ENCODE results near the gene GNPDA1. TPM values are rescaled to one million over a fixed set of nuclear protein-coding genes. Genes with fewer than 3 reads are reported as not detected.

Gene GNPDA1
- total RNA-seq, 1 experiment from 2014 or later = 211 TPM

DNA sequence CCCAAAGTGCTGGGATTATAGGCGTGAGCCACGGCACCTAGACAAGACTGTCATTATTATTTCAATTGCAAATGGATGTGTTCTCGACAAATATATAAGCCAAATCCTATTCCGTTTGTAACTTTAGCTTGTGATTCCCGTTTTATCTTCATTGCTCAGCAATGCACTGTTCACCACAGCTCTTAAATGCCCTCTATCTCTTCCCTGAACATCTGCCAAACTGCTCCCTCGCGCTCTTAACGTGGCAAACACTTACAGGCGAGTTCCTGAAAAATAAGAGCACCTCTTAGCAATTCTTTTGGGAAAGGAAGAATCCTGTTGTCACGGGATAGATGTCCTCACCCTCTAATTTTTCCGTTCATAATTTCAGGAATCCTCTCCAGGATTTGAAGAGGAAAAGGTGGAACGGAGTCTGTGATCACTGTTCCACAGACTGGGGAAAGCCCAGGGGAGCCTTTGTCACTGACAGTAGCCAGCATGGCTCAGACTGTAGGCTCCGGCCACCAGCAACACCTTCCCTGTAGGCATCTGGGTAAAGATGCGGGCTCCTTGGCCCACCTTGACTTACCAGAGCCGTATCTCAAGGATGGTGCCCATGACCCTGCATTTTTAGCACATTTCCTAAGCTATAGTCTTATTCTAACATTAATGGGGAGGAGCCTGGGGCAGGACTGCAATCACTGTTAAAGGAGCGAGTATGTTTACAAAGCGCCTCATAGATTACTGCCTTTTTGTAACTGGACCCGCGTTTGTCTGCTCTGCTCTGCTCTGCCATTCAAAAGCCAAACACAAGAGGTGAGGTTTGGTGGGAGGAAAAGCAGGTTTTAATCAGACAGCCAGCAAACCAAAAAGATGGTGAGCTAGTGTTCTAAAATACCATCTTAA is 20.2 kb upstream of the GNPDA1 start:
- in situ Hi-C loops (cut with HindIII; ENCODE audit: low pct_unique_long_range_greater_than_20kb, low sequenced_read_pairs) = no loop called here
- DNase-seq (ENCODE audit: low read depth, low spot score) = no peak

DNA sequence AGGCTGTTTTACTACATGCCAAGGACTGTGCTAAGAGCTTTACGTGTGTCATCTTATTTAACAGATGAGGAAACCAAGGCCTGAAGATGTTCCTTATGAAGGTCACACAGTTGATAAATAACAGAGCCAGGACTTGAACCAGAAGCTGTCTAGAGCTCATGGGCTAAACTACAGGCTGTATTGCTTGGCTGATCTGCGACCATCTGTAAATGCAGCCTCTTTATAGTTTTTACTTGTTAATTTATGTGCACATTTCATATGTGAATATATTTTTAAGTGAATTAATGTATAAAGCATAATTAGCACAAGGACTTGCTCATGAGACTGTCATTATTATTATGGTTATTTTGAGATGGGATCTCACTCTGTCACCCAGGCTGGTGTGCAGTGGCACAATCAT is 19.3 kb upstream of the GNPDA1 start:
- in situ Hi-C loops (cut with HindIII; ENCODE audit: low pct_unique_long_range_greater_than_20kb, low sequenced_read_pairs) = no loop called here
- no peak for DNase-seq (ENCODE audit: low read depth, low spot score)

DNA sequence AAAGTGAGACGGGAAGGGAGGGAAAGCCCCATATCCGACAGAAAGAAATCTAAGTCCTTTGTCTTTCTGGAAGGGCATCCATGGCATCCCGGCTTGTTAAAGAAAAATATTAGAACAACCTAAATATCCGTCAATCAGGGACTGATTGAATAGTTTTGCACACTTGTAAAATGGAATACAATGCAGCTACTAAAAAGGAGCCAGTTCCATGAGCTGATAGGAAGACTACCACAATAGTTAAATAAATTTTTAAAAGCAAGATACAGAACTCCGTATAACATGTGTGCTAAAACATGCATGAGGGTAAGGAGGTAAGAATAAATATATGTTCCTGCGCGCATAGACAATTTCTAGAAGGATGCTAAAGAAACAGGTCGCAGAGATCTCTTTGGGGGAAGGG is 12.8 kb upstream of the GNPDA1 start:
- in situ Hi-C loops (cut with HindIII; ENCODE audit: low pct_unique_long_range_greater_than_20kb, low sequenced_read_pairs) = no loop called here
- no peak for DNase-seq (ENCODE audit: low read depth, low spot score)

DNA sequence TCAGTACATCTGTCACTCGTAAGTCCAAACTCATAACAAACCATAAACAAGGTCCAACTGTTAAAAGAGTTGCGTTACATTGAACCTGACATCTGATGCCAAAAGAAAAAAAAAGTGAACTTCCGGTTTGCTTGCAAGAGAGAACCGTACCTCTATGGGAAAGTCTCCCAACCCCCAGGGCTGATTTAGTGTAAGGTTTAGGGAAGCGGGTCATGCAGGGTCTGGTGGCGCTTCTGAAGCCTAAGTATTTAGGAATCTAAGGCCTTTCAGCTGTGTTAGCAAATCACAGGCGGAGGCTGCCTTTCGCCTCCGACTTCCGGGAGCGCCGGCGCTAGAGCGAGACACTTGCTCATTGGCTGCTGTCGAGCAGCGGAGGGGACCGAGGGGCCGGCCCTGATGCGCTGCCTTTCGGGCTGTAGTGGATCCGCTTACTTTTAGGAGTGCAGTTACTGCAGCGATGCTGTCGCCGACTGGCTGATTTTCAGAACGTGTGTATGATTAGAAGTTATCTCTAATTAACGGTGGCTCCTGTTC is 12.0 kb upstream of the GNPDA1 start:
- in situ Hi-C loops (cut with HindIII; ENCODE audit: low pct_unique_long_range_greater_than_20kb, low sequenced_read_pairs) = loop anchor here (25.0 kb wide), 1 partner anchor 112 kb away; no protein-coding TSS in a partner anchor
- DNase-seq (ENCODE audit: low read depth, low spot score) = peak; percentile 94

DNA sequence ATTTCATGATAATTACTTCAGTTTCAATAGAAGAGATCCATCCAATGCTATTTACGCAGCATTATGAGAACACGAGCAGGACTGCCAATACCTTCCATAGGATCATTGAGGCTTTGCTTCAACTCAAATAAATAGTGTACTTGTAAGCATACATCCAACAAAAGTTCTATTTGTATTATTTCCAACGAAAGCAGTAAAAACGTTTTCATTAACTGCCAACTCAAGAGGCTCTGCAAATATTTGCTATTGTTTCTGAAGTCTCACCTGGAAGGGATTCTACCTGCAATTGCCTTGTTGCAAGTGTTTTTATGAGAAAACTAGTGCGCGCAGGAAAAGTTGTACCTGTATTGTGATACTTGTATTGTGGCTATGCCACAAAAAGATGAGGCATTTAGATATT is 11.0 kb upstream of the GNPDA1 start:
- in situ Hi-C loops (cut with HindIII; ENCODE audit: low pct_unique_long_range_greater_than_20kb, low sequenced_read_pairs) = loop anchor here (25.0 kb wide), 1 partner anchor 113 kb away; no protein-coding TSS in a partner anchor
- no peak for DNase-seq (ENCODE audit: low read depth, low spot score)

DNA sequence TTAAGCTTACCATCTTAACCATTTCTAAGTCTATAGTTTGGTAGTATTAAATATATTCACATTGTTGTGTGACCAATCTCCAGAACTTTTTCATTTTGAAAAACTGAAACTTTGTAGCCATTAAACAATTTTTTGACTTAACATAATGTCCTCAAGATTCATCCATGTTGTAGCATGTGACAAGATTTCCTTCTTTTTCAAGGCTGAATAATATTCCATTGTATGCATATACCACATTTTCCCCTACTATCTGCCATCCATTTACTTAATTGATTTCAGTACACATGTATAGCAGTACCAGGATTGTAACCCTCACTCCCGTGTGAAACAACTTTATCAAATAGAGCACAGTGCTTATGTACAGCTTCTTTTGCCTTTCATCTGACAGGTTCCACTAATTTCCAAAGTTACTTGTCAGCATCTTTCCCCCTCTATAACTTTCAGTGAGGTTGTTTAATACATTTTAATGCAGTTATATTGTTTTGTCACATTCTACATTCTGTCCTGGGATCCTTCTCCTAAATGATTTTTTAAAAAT is 7.4 kb upstream of the GNPDA1 start:
- in situ Hi-C loops (cut with HindIII; ENCODE audit: low pct_unique_long_range_greater_than_20kb, low sequenced_read_pairs) = loop anchor here (25.0 kb wide), 1 partner anchor 117 kb away; no protein-coding TSS in a partner anchor
- DNase-seq (ENCODE audit: low read depth, low spot score) = no peak

DNA sequence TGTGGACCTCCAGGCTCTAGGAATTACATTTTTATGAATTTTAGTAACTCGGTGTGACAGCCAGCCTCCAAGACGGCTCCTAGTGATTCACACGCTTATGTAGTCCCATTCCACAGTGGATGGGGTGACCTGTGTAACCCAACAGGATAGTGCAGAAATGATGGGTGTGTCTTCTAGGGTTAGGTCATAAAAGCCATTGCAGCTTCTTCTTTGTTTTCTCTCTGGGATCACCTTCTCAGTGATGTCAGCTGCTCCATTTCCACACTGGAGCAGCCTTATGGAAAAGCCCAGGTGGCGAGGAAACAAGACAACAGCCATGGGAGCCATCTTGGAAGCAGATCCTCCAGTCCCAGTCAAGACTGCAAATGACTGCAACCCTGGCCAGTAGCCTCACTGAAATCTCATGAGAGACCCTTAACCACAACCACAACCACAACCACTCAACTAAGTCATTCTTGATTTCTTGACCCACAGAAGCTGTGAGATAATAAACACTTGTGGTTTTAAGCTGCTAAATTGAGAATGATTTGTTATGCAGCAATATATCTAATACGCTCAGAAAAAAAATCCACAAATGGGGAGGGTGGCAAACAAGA is 5.1 kb upstream of the GNPDA1 start:
- in situ Hi-C loops (cut with HindIII; ENCODE audit: low pct_unique_long_range_greater_than_20kb, low sequenced_read_pairs) = loop anchor here (25.0 kb wide), 1 partner anchor 119 kb away; no protein-coding TSS in a partner anchor
- DNase-seq (ENCODE audit: low read depth, low spot score) = no peak

DNA sequence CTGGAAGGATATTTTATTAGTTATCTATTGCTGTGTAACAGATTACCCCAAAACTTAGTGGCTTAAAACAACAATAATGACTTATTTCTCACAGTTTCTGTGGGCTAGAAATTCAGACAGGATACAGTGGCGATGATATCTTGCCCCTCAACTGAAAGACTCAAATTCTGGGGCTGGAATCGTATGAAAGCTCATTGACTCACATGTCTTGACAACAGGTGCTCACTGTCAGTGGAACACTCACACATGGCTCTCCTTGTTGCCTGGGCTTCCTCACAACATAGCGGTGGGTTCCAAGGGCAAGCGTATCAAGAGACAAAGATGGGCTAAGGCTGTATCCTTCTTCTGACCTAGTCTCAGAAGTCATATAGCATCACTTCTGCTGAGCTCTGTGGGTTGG is 3.7 kb upstream of the GNPDA1 start:
- in situ Hi-C loops (cut with HindIII; ENCODE audit: low pct_unique_long_range_greater_than_20kb, low sequenced_read_pairs) = loop anchor here (25.0 kb wide), 1 partner anchor 121 kb away; no protein-coding TSS in a partner anchor
- no peak for DNase-seq (ENCODE audit: low read depth, low spot score)

DNA sequence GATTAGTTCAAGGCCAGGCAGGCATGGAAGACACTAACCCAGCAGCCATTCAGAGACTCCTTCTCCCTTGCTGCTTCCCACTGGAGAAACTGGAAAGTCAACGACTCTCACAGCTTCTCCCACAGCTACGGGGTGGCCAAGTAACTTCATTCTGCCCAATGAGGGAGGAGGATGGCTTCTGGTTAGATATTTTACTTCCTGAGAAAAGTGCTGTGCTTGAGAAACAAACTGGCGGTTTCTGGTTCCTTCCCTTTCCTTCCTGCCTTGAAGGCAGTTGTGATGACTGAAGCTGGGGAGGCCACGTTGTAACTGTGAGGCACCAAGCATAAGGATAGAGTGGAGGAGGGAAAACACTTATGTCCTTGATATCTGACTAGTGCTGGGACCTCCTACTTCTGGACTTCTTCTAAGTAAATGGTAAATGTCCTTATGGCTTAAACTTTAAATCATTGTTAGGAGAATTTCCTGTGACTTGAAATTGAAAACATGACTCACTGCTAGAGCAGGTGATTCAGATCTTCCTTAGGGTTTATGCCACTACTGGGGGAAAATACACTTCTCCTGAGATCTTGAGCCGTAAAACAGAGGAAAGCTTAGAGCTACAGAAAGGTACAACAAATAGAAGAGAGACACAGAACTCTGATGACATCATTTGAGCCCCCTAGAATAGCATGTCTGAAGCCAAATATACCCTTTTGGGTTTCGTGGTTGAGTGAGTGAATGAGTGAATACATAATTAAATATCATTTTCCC is 3.1 kb upstream of the GNPDA1 start:
- no peak for DNase-seq (ENCODE audit: low read depth, low spot score)
- in situ Hi-C loops (cut with HindIII; ENCODE audit: low pct_unique_long_range_greater_than_20kb, low sequenced_read_pairs) = loop anchor here (25.0 kb wide), 1 partner anchor 121 kb away; no protein-coding TSS in a partner anchor

DNA sequence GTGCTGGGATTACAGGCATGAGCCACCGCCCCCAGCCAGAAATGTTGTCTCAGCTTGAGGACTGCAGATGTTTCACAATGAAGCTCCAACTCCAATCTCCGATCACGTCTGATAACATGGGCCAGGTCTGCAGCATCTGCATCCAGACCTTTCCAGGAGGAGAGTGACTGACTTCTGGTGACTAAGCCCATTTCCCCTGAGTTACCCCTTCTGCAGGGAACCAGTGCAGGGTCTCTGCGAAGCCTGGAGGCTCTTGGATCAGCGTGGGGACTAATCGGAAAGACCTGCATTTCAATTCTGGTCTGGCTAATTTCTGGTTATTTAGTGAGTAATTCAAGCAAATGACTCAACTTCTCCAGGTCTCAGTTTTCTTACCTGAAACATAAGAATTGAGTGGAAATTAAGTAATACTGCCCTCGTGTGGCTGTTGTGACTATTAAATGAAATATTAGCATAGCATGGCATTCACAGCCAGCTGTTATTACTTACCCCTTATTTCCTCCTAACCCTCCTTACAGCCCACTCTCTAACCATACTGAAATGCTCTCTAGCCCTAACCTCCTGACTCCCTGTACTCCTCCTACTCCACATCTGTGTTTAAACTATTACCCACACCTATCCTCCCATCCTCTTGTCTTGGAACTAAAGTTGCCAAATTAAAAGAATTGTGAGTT is 2.2 kb upstream of the GNPDA1 start:
- DNase-seq (ENCODE audit: low read depth, low spot score) = peak; percentile 63
- in situ Hi-C loops (cut with HindIII; ENCODE audit: low pct_unique_long_range_greater_than_20kb, low sequenced_read_pairs) = loop anchor here (25.0 kb wide), 1 partner anchor 122 kb away; no protein-coding TSS in a partner anchor

DNA sequence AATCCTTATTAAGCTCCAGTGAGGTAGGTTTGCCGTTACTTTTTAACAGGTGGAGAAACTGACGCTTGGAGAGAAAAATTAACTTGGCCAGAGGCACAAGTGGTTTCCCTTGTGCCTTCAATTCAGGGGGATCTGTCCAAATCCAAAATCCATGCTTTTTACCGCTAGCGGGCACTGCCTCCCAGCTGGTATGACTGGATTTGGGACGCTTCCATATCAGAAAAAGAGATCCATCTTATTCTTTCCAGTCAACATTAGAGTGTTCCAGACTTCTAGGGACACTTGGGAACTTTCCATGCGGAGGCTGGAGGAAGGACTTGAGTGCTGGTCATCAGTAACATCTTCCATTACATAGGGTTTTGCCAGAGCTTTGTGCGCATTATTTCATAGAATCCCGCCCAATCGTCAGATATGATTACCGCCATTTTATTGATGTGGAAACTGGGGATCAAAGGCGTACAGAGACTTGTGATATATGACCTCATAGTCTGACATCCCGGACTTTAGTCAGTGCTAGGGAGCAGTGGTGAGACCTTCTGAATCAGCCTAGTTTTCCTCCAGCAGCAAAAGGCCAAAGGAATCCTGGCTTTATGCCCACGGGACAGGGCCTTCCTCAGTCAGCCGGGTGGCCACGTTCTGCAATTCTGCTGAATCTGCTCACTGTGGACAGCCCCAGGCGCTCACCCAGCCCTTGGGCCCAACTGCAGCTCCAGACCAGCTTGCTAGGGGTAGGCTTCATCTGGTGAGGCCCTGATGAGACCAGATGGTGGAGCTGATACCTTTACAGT is 1.1 kb upstream of the GNPDA1 start:
- peak; percentile 62 for DNase-seq (ENCODE audit: low read depth, low spot score)
- in situ Hi-C loops (cut with HindIII; ENCODE audit: low pct_unique_long_range_greater_than_20kb, low sequenced_read_pairs) = loop anchor here (25.0 kb wide), 1 partner anchor 123 kb away; no protein-coding TSS in a partner anchor

DNA sequence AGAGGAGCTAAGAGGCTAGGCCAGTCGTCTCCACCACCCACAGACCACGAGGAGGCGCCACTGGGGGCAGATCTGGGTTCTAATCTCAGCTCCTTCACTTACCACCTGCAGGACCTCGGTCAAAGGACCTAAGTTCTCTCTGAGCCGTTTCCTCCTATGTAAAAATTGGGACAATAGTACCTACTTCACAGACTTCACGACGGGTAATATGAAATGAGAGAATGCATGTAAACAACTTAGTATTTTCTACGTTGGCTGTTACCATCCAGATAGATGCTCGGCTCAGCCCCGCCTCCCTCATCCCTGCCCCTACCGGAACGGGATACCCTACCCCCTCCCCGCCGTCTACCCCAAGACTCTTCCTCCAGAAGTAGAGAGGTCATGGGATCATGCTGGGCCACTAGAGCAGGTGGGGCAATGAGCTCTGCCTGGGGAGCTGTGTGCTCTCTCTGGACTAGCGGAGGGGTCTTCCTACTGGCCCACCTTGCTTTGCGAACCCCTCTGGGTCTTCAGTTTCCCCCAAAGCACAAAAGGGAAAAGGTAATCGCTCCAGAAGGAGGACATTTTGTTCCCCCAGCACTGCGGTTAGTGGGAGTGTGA is 541 bp downstream of the GNPDA1 start:
- in situ Hi-C loops (cut with HindIII; ENCODE audit: low pct_unique_long_range_greater_than_20kb, low sequenced_read_pairs) = loop anchor here (25.0 kb wide), 1 partner anchor 125 kb away; no protein-coding TSS in a partner anchor
- peak; percentile 73 for DNase-seq (ENCODE audit: low read depth, low spot score)

DNA sequence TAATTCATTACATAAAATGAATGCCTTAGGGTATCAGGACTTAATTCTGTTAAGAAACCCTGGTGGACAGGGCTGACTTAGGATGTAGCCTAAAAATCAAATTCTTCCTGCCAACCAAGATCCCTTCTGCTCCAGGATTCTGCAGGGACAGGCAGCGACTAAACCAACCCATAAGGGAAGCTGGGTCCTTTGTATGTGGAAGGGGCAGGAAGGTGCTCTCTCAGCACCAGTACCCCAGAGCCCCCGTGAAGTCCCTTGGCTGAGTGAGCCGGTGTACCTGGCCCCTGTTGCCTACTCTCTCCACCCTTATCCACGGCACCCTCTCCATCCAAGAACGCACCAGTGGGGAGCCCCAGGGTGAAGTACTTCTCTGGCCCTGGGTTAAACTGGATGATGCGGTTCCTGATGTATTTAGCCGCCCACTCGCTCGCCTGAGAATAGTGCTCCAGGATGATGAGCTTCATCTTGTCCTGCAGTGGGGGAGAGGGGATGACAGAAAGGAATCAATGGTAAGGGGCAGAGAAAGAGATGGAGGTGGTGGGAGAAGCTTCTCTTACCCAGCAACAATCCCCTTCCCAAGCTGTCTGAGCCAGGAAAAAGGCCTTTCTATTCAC is 1.1 kb downstream of the GNPDA1 start:
- in situ Hi-C loops (cut with HindIII; ENCODE audit: low pct_unique_long_range_greater_than_20kb, low sequenced_read_pairs) = loop anchor here (25.0 kb wide), 1 partner anchor 126 kb away; no protein-coding TSS in a partner anchor

DNA sequence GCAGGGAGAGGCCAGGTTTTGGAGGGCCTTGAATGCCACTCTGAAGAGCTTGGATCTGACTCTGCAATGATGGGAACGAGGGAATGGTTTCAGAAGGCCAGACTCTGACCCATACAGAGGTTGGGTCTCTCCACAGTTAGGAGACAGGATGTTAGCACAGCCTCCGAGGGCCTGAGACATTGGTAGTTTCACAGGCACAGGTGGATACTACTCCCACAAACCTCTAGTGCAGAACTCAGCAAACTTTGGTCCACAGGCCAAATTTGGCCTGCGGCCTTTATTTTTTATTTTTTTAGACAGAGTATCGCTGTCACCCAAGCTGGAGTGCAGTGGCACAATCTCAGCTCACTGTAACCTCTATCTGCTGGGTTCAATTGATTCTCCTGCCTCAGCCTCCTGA is 2.9 kb downstream of the GNPDA1 start:
- in situ Hi-C loops (cut with HindIII; ENCODE audit: low pct_unique_long_range_greater_than_20kb, low sequenced_read_pairs) = loop anchor here (25.0 kb wide), 1 partner anchor 127 kb away; no protein-coding TSS in a partner anchor
- DNase-seq (ENCODE audit: low read depth, low spot score) = no peak

More for the DNA sequence above, 1.1 kb downstream of the GNPDA1 start:
- no peak for DNase-seq (ENCODE audit: low read depth, low spot score)

DNA sequence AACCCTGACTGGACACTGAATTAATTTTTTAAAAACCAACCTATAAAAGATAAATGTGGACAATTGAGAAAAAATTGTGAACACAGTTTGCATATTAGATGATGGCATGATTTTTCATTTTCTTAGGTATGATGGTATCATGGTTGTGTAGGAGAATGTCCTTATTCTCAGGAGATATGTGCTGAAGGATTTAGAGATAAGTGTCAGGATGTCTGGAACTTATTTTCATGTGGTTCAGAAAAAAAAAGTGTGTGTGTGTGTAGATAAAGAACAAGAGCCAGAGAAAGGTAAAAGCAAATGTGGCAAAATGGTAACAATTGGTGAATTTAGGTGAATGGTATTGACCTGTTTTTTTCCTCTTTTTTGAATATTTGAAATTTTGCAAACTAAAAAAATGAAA is 4.0 kb downstream of the GNPDA1 start:
- no peak for DNase-seq (ENCODE audit: low read depth, low spot score)
- in situ Hi-C loops (cut with HindIII; ENCODE audit: low pct_unique_long_range_greater_than_20kb, low sequenced_read_pairs) = loop anchor here (25.0 kb wide), 1 partner anchor 128 kb away; no protein-coding TSS in a partner anchor

All from SK-MEL-5 (cell line).